ENCODE results near the gene IL1RN. TPM values are rescaled to one million over a fixed set of nuclear protein-coding genes. Genes with fewer than 3 reads are reported as not detected.

The IL1RN gene
- total RNA-seq, 1 experiment from 2014 or later, result not detected

DNA sequence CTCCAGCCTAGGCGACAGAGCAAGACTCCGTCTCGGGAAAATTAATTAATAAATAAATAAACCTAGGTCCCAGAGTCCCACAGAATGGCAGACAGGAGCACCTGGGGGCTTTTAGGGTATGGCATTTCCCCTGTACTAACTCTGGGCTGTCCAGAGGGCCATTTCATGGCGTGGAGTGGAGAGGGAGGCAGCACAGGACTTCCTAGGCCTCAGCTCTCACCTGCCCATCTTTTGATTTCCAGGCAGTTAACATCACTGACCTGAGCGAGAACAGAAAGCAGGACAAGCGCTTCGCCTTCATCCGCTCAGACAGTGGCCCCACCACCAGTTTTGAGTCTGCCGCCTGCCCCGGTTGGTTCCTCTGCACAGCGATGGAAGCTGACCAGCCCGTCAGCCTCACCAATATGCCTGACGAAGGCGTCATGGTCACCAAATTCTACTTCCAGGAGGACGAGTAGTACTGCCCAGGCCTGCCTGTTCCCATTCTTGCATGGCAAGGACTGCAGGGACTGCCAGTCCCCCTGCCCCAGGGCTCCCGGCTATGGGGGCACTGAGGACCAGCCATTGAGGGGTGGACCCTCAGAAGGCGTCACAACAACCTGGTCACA, 5.1 kb downstream of the IL1RN start:
- TF ChIP-seq SIN3A (IDR thresholded peaks at IDR 0.05; ENCODE audit: borderline replicate concordance, insufficient read depth, low read depth, low read length) (no peak), TCF7L2 (IDR thresholded peaks at IDR 0.05; ENCODE audit: low read depth, low read length) (no peak), POLR2AphosphoS5 (IDR thresholded peaks at IDR 0.05; ENCODE audit: low read depth, low read length) (no peak)
- TF ChIP-seq, protein P1, sequence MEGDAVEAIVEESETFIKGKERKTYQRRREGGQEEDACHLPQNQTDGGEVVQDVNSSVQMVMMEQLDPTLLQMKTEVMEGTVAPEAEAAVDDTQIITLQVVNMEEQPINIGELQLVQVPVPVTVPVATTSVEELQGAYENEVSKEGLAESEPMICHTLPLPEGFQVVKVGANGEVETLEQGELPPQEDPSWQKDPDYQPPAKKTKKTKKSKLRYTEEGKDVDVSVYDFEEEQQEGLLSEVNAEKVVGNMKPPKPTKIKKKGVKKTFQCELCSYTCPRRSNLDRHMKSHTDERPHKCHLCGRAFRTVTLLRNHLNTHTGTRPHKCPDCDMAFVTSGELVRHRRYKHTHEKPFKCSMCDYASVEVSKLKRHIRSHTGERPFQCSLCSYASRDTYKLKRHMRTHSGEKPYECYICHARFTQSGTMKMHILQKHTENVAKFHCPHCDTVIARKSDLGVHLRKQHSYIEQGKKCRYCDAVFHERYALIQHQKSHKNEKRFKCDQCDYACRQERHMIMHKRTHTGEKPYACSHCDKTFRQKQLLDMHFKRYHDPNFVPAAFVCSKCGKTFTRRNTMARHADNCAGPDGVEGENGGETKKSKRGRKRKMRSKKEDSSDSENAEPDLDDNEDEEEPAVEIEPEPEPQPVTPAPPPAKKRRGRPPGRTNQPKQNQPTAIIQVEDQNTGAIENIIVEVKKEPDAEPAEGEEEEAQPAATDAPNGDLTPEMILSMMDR (IDR thresholded peaks at IDR 0.05), result no peak
- TF ChIP-seq, protein P2, sequence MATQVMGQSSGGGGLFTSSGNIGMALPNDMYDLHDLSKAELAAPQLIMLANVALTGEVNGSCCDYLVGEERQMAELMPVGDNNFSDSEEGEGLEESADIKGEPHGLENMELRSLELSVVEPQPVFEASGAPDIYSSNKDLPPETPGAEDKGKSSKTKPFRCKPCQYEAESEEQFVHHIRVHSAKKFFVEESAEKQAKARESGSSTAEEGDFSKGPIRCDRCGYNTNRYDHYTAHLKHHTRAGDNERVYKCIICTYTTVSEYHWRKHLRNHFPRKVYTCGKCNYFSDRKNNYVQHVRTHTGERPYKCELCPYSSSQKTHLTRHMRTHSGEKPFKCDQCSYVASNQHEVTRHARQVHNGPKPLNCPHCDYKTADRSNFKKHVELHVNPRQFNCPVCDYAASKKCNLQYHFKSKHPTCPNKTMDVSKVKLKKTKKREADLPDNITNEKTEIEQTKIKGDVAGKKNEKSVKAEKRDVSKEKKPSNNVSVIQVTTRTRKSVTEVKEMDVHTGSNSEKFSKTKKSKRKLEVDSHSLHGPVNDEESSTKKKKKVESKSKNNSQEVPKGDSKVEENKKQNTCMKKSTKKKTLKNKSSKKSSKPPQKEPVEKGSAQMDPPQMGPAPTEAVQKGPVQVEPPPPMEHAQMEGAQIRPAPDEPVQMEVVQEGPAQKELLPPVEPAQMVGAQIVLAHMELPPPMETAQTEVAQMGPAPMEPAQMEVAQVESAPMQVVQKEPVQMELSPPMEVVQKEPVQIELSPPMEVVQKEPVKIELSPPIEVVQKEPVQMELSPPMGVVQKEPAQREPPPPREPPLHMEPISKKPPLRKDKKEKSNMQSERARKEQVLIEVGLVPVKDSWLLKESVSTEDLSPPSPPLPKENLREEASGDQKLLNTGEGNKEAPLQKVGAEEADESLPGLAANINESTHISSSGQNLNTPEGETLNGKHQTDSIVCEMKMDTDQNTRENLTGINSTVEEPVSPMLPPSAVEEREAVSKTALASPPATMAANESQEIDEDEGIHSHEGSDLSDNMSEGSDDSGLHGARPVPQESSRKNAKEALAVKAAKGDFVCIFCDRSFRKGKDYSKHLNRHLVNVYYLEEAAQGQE (IDR thresholded peaks at IDR 0.05; ENCODE audit: insufficient read depth in 1 of 2, low read depth in 2 of 2, low read length in 1 of 2), result no peak
- no peaks in the 10 kb centered on the region for H3K4me1 ChIP-seq (ENCODE audit: control insufficient read depth, insufficient read depth, low read length)
- ChIA-PET POLR2A (no interaction called here), CTCF (no interaction called here)
- no peaks in the 10 kb centered on the region for H3K36me3 ChIP-seq (ENCODE audit: control insufficient read depth, insufficient read depth, low read length)
- intact Hi-C loops (cut with micrococcal nuclease; ENCODE audit: unreplicated experiment), result no loop called here
- H3K9me3 ChIP-seq (ENCODE audit: control insufficient read depth, insufficient read depth, low read depth, low read length), result no peaks in the 10 kb centered on the region
- in situ Hi-C loops (cut with HindIII; ENCODE audit: low pct_unique_long_range_greater_than_20kb, low sequenced_read_pairs), result no loop called here
- BruUV-seq (replicated peaks), result no TSS peak
- ATAC-seq (no peak), DNase-seq (ENCODE audit: low read depth, low spot score) (no peak)
- no peak overlapping the region for H3K27ac ChIP-seq (ENCODE audit: low read length)
- no peak overlapping the region for H3K4me3 ChIP-seq (ENCODE audit: low read depth in 2 of 2, low read length in 2 of 2)
- no peaks in the 10 kb centered on the region for H3K27me3 ChIP-seq (ENCODE audit: control insufficient read depth, insufficient read depth, low read length)

DNA sequence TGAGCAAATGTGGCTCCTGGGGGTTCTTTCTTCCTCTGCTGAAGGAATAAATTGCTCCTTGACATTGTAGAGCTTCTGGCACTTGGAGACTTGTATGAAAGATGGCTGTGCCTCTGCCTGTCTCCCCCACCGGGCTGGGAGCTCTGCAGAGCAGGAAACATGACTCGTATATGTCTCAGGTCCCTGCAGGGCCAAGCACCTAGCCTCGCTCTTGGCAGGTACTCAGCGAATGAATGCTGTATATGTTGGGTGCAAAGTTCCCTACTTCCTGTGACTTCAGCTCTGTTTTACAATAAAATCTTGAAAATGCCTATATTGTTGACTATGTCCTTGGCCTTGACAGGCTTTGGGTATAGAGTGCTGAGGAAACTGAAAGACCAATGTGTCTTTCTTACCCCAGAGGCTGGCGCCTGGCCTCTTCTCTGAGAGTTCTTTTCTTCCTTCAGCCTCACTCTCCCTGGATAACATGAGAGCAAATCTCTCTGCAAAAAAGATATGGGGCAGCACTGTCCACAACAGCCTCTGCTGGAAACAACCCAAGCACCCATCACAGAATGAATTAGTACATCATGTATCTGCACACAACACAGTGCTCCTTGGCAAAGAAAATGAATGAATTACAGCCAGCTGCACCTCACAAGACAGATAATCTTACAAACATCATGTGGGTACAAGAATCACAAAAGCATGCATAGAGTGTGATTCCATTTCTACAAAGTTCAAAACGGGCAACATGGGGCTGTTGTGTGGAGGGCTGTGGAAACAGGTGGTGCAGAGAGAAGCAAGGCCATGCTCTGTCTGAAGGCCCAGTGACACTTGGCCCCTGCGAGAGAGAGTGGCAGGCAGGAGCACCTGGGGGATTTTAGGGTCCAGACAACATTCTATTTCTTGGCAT, 6.6 kb downstream of the IL1RN start:
- no peak for TF ChIP-seq SIN3A (IDR thresholded peaks at IDR 0.05; ENCODE audit: borderline replicate concordance, insufficient read depth, low read depth, low read length)
- TF ChIP-seq TCF7L2 (IDR thresholded peaks at IDR 0.05; ENCODE audit: low read depth, low read length), result no peak
- in situ Hi-C loops (cut with HindIII; ENCODE audit: low pct_unique_long_range_greater_than_20kb, low sequenced_read_pairs) (no loop called here), intact Hi-C loops (cut with micrococcal nuclease; ENCODE audit: unreplicated experiment) (no loop called here)
- H3K4me3 ChIP-seq (ENCODE audit: low read depth in 2 of 2, low read length in 2 of 2), result no peak overlapping the region
- no TSS peak for BruUV-seq (replicated peaks)
- H3K4me1 ChIP-seq (ENCODE audit: control insufficient read depth, insufficient read depth, low read length), result no peaks in the 10 kb centered on the region
- H3K36me3 ChIP-seq (ENCODE audit: control insufficient read depth, insufficient read depth, low read length), result no peaks in the 10 kb centered on the region
- ChIA-PET POLR2A (no interaction called here), CTCF (interaction anchor here (0.7 kb wide), 1 partner anchor 51 kb away, joined by 3 read pairs; no protein-coding TSS in a partner anchor)
- ATAC-seq (no peak), DNase-seq (ENCODE audit: low read depth, low spot score) (no peak)
- H3K27me3 ChIP-seq (ENCODE audit: control insufficient read depth, insufficient read depth, low read length), result no peaks in the 10 kb centered on the region
- no peaks in the 10 kb centered on the region for H3K9me3 ChIP-seq (ENCODE audit: control insufficient read depth, insufficient read depth, low read depth, low read length)
- H3K27ac ChIP-seq (ENCODE audit: low read length), result no peak overlapping the region
